ENCODE measurements around the gene CAPZB.

GRCh38 chr1:19384113-19384512, 101.2 kb downstream of the CAPZB start:
- TF ChIP-seq CBX8 (IDR thresholded peaks at IDR 0.05) (no peak), EP300 (IDR thresholded peaks at IDR 0.05) (no peak), ESRRA (IDR thresholded peaks at IDR 0.05; ENCODE audit: borderline replicate concordance, low read length) (no peak)

Data from A549 (cell line).